ENCODE data around the gene ST14.

The ST14 gene

GRCh38 chr11:130159657-130160497 is at the start of gene ST14:
TSS of gene ST14 (plus strand) at chr11:130159782. CDS start at chr11:130159980, 198 bp downstream.
- DNase-seq (ENCODE audit: low read depth in 3 of 3): peak in 1 of 3 experiments; percentile 9

GRCh38 chr11:130110339-130111108 is 49.1 kb upstream of the ST14 start:
- DNase-seq (ENCODE audit: low read depth in 3 of 3): no peak

DNA sequence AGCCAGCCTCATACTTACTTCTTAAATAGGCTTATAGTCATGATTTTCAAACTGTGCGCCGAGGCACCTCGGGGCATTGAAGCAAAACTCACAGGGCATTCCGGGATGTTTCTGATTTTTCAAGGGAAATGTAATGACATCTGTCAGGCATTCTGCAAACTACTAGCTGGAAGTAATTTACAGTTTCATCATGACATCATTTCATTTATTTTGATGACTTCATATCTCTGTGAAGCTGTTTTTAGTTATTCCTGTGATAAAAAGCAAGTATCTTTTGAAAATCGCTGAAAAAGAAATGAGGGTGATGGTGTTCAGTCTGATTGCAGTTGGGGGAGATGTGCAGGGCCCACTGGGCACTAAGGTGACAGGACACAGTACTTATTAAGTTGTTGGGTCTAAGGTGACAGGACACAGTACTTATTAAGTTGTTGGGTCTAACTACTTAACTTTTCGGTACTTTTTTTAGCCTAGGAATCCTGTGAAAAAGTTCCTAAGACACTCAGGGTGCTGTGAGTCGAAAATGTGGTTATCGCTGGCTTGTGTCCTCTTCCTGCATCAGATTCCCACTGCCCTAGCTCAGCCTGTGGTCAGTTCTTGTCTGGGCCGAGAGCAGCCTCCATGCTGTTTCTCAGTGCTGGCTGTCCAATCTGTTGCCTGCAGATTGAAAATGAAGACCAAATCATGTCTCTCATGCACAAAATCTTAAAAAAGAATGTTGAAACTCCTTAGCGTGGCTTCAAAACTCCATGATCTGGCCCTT is 47.3 kb upstream of the ST14 start:
- DNase-seq (ENCODE audit: low read depth in 3 of 3): no peak

GRCh38 chr11:130114281-130114680 is 45.3 kb upstream of the ST14 start:
- no peak for DNase-seq (ENCODE audit: low read depth in 3 of 3)

DNA sequence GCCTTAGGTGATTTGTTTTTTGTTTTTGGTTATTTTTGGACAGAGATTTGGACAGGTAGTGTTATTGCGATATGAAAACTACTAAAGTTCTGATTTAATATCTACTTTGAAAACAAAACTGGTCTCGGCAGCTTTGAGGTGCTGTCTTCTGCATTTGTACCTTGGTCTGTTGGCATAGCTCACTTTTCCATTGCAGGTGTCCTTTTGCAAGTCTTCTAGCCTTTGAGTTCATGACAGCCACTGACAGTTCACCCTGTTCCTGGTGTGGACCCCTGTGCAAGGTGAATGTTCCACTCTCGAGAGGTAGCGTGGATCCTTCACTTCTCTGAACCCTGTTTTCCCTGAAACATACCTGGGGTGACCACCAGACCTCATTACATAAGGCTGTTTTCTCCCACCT is 44.9 kb upstream of the ST14 start:
- DNase-seq (ENCODE audit: low read depth in 3 of 3): no peak

- no peak for DNase-seq (ENCODE audit: low read depth in 3 of 3)
Measured at GRCh38 chr11:130115218-130115617, 44.4 kb upstream of the ST14 start.

- DNase-seq (ENCODE audit: low read depth in 3 of 3): no peak
Measured at GRCh38 chr11:130118165-130118564, 41.4 kb upstream of the ST14 start.

- peak in 1 of 3 experiments; percentile 18 for DNase-seq (ENCODE audit: low read depth in 3 of 3)
Measured at GRCh38 chr11:130118636-130119387, 40.8 kb upstream of the ST14 start.

DNA sequence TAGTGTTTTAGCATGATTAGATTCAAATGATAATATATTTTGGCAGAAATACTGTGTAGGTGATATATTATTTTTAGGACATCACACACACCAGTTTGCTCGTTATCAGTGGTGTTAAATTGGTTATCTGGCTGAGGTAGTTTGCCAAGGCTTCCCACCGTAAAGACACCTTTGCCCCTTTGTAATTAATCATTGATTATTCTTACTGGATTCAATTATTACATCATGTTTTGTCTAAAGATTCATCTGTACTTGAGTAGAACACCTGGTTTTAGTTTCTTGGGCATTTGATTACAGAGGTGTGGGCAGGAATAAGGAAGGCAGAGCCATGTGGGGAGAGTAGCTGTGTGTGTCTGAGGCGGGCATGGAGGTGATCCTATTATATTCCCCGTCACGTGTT is 39.5 kb upstream of the ST14 start:
- no peak for DNase-seq (ENCODE audit: low read depth in 3 of 3)

DNA sequence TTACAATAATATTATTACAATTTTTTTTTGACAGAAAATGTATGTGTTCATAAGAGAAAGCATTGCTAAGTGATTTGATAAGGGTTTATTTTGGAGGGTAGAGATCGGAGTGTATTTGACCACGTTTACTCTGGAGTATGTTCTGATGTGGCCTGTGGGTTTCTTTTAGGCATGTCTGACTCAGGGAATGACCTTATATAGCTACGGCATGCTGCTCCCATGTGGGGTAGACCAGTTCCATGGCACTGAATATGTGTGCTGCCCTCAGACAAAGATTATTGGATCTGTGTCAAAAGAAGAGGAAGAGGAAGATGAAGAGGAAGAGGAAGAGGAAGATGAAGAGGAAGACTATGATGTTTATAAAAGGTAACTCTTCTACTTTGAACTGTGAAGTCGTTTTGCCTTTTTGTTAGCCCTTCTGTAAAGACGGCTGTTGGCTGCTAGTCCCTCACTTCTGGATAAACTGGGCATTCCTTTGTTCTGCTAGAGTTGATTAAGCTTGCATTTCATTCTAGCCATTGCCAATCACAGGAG is 38.1 kb upstream of the ST14 start:
- DNase-seq (ENCODE audit: low read depth in 3 of 3): peak in 1 of 3 experiments; percentile 6

DNA sequence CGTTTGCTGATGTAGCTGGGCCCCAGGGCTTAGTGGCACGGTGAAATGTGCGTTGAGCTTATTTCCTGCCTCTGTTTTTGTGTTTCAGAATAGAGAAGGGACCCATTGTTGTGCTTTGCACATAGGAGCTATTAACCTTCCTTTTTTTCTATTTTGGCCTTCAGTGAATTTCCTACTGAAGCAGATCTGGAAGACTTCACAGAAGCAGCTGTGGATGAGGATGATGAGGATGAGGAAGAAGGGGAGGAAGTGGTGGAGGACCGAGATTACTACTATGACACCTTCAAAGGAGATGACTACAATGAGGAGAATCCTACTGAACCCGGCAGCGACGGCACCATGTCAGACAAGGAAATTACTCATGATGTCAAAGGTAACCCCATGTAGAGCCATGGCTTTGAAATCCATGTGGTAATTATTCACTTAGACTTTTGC is 37.4 kb upstream of the ST14 start:
- DNase-seq (ENCODE audit: low read depth in 3 of 3): peak in 1 of 3 experiments; percentile 28

DNA sequence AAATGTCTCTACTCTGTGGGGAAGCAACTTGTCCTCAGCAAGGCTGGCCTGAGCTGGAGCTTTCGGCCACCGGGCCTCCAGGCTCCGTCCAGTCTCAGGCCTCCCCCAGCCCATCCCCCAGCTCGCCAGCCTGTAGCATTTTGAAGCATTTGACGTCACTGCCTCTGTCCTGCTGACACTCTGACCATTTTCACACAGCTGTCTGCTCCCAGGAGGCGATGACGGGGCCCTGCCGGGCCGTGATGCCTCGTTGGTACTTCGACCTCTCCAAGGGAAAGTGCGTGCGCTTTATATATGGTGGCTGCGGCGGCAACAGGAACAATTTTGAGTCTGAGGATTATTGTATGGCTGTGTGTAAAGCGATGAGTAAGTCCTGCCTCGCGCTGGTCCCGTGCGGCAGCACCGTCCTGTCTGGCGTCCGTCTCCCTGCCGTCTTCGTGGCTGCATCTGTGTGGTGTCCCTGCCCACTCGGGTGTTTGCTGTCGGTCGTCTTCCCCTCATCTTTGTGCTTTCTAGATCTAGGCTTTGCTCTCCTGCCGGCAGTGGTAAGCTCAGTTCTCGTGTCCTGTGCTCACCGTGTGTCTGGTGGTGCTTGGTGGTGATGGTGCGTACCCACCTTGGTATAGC is 36.1 kb upstream of the ST14 start:
- DNase-seq (ENCODE audit: low read depth in 3 of 3): no peak

GRCh38 chr11:130124096-130124495 is 35.5 kb upstream of the ST14 start:
- DNase-seq (ENCODE audit: low read depth in 3 of 3): no peak

DNA sequence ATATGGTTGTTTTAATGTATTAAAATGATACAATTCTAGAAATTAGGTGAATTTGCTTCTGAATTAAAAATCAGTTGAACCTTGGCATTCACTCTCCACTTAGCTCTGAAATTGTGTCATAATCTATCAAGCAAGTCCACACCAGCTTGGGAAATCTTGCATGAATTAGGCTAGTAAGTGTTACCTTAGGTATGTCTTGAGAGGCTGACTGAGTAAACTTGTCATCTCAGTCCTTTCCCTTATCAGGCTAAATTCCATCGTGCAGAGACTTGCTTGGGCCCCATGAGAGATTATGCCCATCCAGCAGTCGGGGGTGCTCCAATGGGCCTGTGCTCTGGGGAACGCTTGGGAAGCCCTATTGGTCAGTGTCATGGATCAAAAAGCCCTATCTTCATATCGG is 33.9 kb upstream of the ST14 start:
- DNase-seq (ENCODE audit: low read depth in 3 of 3): no peak

- DNase-seq (ENCODE audit: low read depth in 3 of 3): no peak
Measured at GRCh38 chr11:130126516-130126915, 33.1 kb upstream of the ST14 start.

GRCh38 chr11:130127509-130127908 is 32.1 kb upstream of the ST14 start:
- no peak for DNase-seq (ENCODE audit: low read depth in 3 of 3)

- DNase-seq (ENCODE audit: low read depth in 3 of 3): no peak
Measured at GRCh38 chr11:130128626-130129025, 31.0 kb upstream of the ST14 start.

- no peak for DNase-seq (ENCODE audit: low read depth in 3 of 3)
Measured at GRCh38 chr11:130129922-130130321, 29.7 kb upstream of the ST14 start.

GRCh38 chr11:130131961-130132850 is 27.4 kb upstream of the ST14 start:
- DNase-seq (ENCODE audit: low read depth in 3 of 3): peak; percentile 14 to 29 (median 24)

DNA sequence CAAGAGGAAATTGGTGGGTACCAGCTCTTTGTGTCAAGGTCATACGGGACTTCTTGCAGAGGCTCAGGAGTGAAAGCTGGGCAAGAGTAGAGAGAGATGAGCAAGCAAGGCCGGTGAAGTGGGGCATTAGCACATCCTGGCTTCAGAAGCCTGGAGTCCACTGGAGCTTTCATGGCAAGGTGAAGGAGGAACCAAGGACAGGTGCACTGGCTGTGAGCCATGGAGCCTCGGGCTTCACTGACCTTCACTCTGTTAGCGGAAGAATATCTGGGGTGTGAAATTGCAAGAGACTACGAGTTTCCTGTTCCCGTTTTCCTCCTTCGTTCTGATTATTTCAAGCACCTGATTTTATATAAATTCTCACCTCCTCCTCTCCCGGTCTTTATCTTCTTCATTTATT is 25.9 kb upstream of the ST14 start:
- no peak for DNase-seq (ENCODE audit: low read depth in 3 of 3)
